Nephron progenitor cell (in vitro differentiated cells): ENCODE results near the gene TAF11L5.
"Not testable (repeated sequence)": the region's sequence is repeated elsewhere in the genome, so short reads cannot be mapped to it uniquely, and the experiment has no call there.

ENCODE experiments used
- DNase-seq: peaks from one replicate; pipeline ENCODE4 v3.0.0; 2021
- H3K27ac Mint-ChIP-seq: 2 replicates; pipeline ENCODE4 v1.8.0; 2021; ENCODE audit warnings: mild to moderate bottlenecking, moderate library complexity, mixed read lengths
- H3K27me3 Mint-ChIP-seq: 2 replicates; pipeline ENCODE4 v1.8.0; 2021; ENCODE audit warnings: mild to moderate bottlenecking, low read depth, mixed read lengths; ENCODE audit not compliant: poor library complexity
- H3K36me3 Mint-ChIP-seq: 2 replicates; pipeline ENCODE4 v1.8.0; 2021; ENCODE audit warnings: low read depth, mixed read lengths
- H3K4me1 Mint-ChIP-seq: 2 replicates; pipeline ENCODE4 v1.8.0; 2021; ENCODE audit warnings: mixed read lengths
- H3K4me3 Mint-ChIP-seq: 2 replicates; pipeline ENCODE4 v1.8.0; 2021; ENCODE audit warnings: mild to moderate bottlenecking, moderate library complexity, mixed read lengths
- H3K9me3 Mint-ChIP-seq: 2 replicates; pipeline ENCODE4 v1.8.0; 2021; ENCODE audit warnings: mild to moderate bottlenecking, moderate library complexity, mixed read lengths
- CTCF ChIP-seq: fragments of 200-600 bp; sonication (generic); IDR thresholded peaks from 2 replicates; pipeline ENCODE4 v1.5.0; 2021; ENCODE audit warnings: antibody characterized with exemption

Gene TAF11L5

GRCh38 chr5:17492770-17493169 is 32.3 kb upstream of the TAF11L5 start:
- Mint-ChIP-seq H3K9me3 (peaks cover 4% of the 10 kb centered on the region), H3K4me3 (no peak overlapping the region), H3K4me1 (no peaks in the 10 kb centered on the region), H3K36me3 (no peaks in the 10 kb centered on the region), H3K27me3 (peaks cover 6% of the 10 kb centered on the region), H3K27ac (no peak overlapping the region)
- TF ChIP-seq CTCF, result no peak
- DNase-seq, result no peak

- Mint-ChIP-seq H3K4me3 (no peak overlapping the region), H3K9me3 (peaks cover 4% of the 10 kb centered on the region), H3K4me1 (no peaks in the 10 kb centered on the region), H3K27me3 (peaks cover 2% of the 10 kb centered on the region), H3K27ac (no peak overlapping the region), H3K36me3 (no peaks in the 10 kb centered on the region)
- TF ChIP-seq CTCF, result no peak
- no peak for DNase-seq
Observed at GRCh38 chr5:17497446-17497845, 27.6 kb upstream of the TAF11L5 start.

- not testable (repeated sequence) for H3K4me1 Mint-ChIP-seq, H3K9me3 Mint-ChIP-seq, H3K27me3 Mint-ChIP-seq, DNase-seq, H3K4me3 Mint-ChIP-seq, H3K27ac Mint-ChIP-seq, H3K36me3 Mint-ChIP-seq
Observed at GRCh38 chr5:17497931-17498330, 27.1 kb upstream of the TAF11L5 start, which contains the start of gene TAF11L2. Gene TAF11L2, plus strand, starts transcription at chr5:17498231.

GRCh38 chr5:17511775-17512325 is 13.2 kb upstream of the TAF11L5 start:
- H3K27ac Mint-ChIP-seq, result no peak overlapping the region
- no peaks in the 10 kb centered on the region for H3K9me3 Mint-ChIP-seq
- no peak for DNase-seq
- peaks cover 2% of the 10 kb centered on the region for H3K27me3 Mint-ChIP-seq
- no peak for TF ChIP-seq CTCF
- no peak overlapping the region for H3K4me3 Mint-ChIP-seq
- H3K4me1 Mint-ChIP-seq, result no peaks in the 10 kb centered on the region
- no peaks in the 10 kb centered on the region for H3K36me3 Mint-ChIP-seq

GRCh38 chr5:17517526-17517925 is 7.5 kb upstream of the TAF11L5 start:
- H3K27ac Mint-ChIP-seq, H3K9me3 Mint-ChIP-seq, H3K27me3 Mint-ChIP-seq, DNase-seq, H3K36me3 Mint-ChIP-seq, H3K4me1 Mint-ChIP-seq, H3K4me3 Mint-ChIP-seq: not testable (repeated sequence)

- not testable (repeated sequence) for H3K27me3 Mint-ChIP-seq, H3K9me3 Mint-ChIP-seq, H3K36me3 Mint-ChIP-seq, H3K4me1 Mint-ChIP-seq, H3K27ac Mint-ChIP-seq, H3K4me3 Mint-ChIP-seq, DNase-seq
Observed at GRCh38 chr5:17518067-17518466, 7.0 kb upstream of the TAF11L5 start, which contains the start of gene TAF11L3. Gene TAF11L3, plus strand, starts transcription at chr5:17518367.

GRCh38 chr5:17519508-17519907 is 5.5 kb upstream of the TAF11L5 start:
- DNase-seq, H3K4me3 Mint-ChIP-seq, H3K9me3 Mint-ChIP-seq, H3K36me3 Mint-ChIP-seq, H3K27me3 Mint-ChIP-seq, H3K27ac Mint-ChIP-seq, H3K4me1 Mint-ChIP-seq: not testable (repeated sequence)

- H3K27ac Mint-ChIP-seq, H3K36me3 Mint-ChIP-seq, H3K9me3 Mint-ChIP-seq, H3K4me3 Mint-ChIP-seq, H3K27me3 Mint-ChIP-seq, DNase-seq, H3K4me1 Mint-ChIP-seq: not testable (repeated sequence)
Observed at GRCh38 chr5:17521501-17521900, 3.5 kb upstream of the TAF11L5 start, which contains the start of gene TAF11L4. Gene TAF11L4, plus strand, starts transcription at chr5:17521801.

- not testable (repeated sequence) for H3K9me3 Mint-ChIP-seq, H3K36me3 Mint-ChIP-seq, H3K27me3 Mint-ChIP-seq, H3K4me3 Mint-ChIP-seq, H3K27ac Mint-ChIP-seq, H3K4me1 Mint-ChIP-seq
- DNase-seq, result peak; percentile 28
Observed at GRCh38 chr5:17526504-17526903, 1.5 kb downstream of the TAF11L5 start.

- H3K9me3 Mint-ChIP-seq, H3K4me1 Mint-ChIP-seq, H3K36me3 Mint-ChIP-seq, DNase-seq, H3K27ac Mint-ChIP-seq, H3K4me3 Mint-ChIP-seq, H3K27me3 Mint-ChIP-seq: not testable (repeated sequence)
Observed at GRCh38 chr5:17528369-17528768, 3.3 kb downstream of the TAF11L5 start, which contains the start of gene TAF11L6. Gene TAF11L6, plus strand, starts transcription at chr5:17528669.
